Liver (tissue), 9 donors: Measurements from ENCODE around the gene DUSP10. TPM values are rescaled to one million over a fixed set of nuclear protein-coding genes. Genes with fewer than 3 reads are reported as not detected.

Experiments used
- DNase-seq: peaks from one replicate; pipeline ENCODE4 v3.0.0-alpha.2; 2017; ENCODE audit warnings: low spot score
- H3K27ac ChIP-seq, 2 donors: one replicate each; pipeline ENCODE4 v1.7.0; 2013; ENCODE audit warnings: inconsistent platforms in 2 of 2, low read length in 2 of 2, control low read depth in 1 of 2, low read depth in 1 of 2, mild to moderate bottlenecking in 1 of 2
- H3K27me3 ChIP-seq, 4 donors: one replicate each; pipeline versions ENCODE4 v1.6.1 to v1.7.0; 2013; ENCODE audit warnings: low read length in 3 of 4, inconsistent platforms in 1 of 4, mild to moderate bottlenecking in 1 of 4, moderate library complexity in 1 of 4; ENCODE audit not compliant: control insufficient read depth in 4 of 4, insufficient read depth in 4 of 4
- H3K36me3 ChIP-seq, 4 donors: one replicate each; pipeline versions ENCODE4 v1.6.1 to v1.7.0; 2013; ENCODE audit warnings: low read length in 3 of 4, mild to moderate bottlenecking in 3 of 4, low read depth in 1 of 4, moderate library complexity in 1 of 4; ENCODE audit not compliant: control insufficient read depth in 4 of 4, insufficient read depth in 3 of 4
- H3K4me1 ChIP-seq, 4 donors: one replicate each; pipeline versions ENCODE4 v1.6.1 to v1.7.0; 2013; ENCODE audit warnings: low read length in 3 of 4, mild to moderate bottlenecking in 3 of 4, moderate library complexity in 1 of 4; ENCODE audit not compliant: control insufficient read depth in 4 of 4, insufficient read depth in 4 of 4
- H3K4me3 ChIP-seq, 3 donors: one replicate each; pipeline versions ENCODE4 v1.6.1 to v1.7.0; 2013; ENCODE audit warnings: low read length in 3 of 3, control low read depth in 1 of 3, low read depth in 1 of 3, mild to moderate bottlenecking in 1 of 3
- H3K9ac ChIP-seq, 2 donors: one replicate each; pipeline ENCODE4 v1.7.0; 2013; ENCODE audit warnings: low read length in 2 of 2, mild to moderate bottlenecking in 2 of 2, moderate library complexity in 2 of 2, control low read depth in 1 of 2, low read depth in 1 of 2
- H3K9me3 ChIP-seq, 4 donors: one replicate each; pipeline versions ENCODE4 v1.6.1 to v1.7.0; 2013; ENCODE audit warnings: low read length in 3 of 4; ENCODE audit not compliant: control insufficient read depth in 4 of 4
- CTCF ChIP-seq: fragments of 150-350 bp; IDR thresholded peaks from 2 replicates; pipeline ENCODE4 v1.5.1; 2017; ENCODE audit warnings: improper control_type of control experiment, low read depth, low read length; ENCODE audit not compliant: missing input control
- EGR1 ChIP-seq, 2 donors: IDR thresholded peaks; 2 replicates each; pipeline ENCODE4 v1.6.1; 2016 to 2018; ENCODE audit warnings: antibody characterized with exemption in 2 of 2, low read depth in 2 of 2
- FOXA1 ChIP-seq: IDR thresholded peaks from 2 replicates; pipeline ENCODE4 v1.6.1; 2016; ENCODE audit warnings: antibody characterized with exemption
- GABPA ChIP-seq, 2 donors: IDR thresholded peaks in 1 of 2; conservative IDR thresholded peaks in 1 of 2; 2 replicates each; pipeline ENCODE4 v1.6.1; 2016; ENCODE audit warnings: antibody characterized with exemption in 2 of 2, mild to moderate bottlenecking in 1 of 2, moderate library complexity in 1 of 2
- HNF4A ChIP-seq, 2 donors: conservative IDR thresholded peaks; 2 replicates each; pipeline ENCODE4 v1.6.1; 2016; ENCODE audit warnings: antibody characterized with exemption in 2 of 2, mild to moderate bottlenecking in 2 of 2
- HNF4G ChIP-seq: IDR thresholded peaks from 2 replicates; pipeline ENCODE4 v1.6.1; 2016; ENCODE audit warnings: antibody characterized with exemption
- JUND ChIP-seq, 2 donors: IDR thresholded peaks; 2 replicates each; pipeline ENCODE4 v1.6.1; 2016; ENCODE audit warnings: antibody characterized with exemption in 2 of 2
- MAX ChIP-seq: IDR thresholded peaks from 2 replicates; pipeline ENCODE4 v1.6.1; 2016; ENCODE audit warnings: antibody characterized with exemption
- NR2F2 ChIP-seq: IDR thresholded peaks from 2 replicates; pipeline ENCODE4 v1.6.1; 2016; ENCODE audit warnings: antibody characterized with exemption
- RAD21 ChIP-seq, 2 donors: IDR thresholded peaks; 2 replicates each; pipeline ENCODE4 v1.6.1; 2016; ENCODE audit warnings: antibody characterized with exemption in 2 of 2, mild to moderate bottlenecking in 2 of 2
- REST ChIP-seq: IDR thresholded peaks from 2 replicates; pipeline ENCODE4 v1.6.1; 2016; ENCODE audit warnings: antibody characterized with exemption, mild to moderate bottlenecking
- RXRA ChIP-seq, 2 donors: IDR thresholded peaks; 2 replicates each; pipeline ENCODE4 v1.6.1; 2017 to 2018; ENCODE audit warnings: antibody characterized with exemption in 2 of 2, mild to moderate bottlenecking in 1 of 2
- SP1 ChIP-seq: IDR thresholded peaks from 2 replicates; pipeline ENCODE4 v1.6.1; 2018; ENCODE audit warnings: antibody characterized with exemption, mild to moderate bottlenecking
- TAF1 ChIP-seq: conservative IDR thresholded peaks from 2 replicates; pipeline ENCODE4 v1.6.1; 2016; ENCODE audit warnings: antibody characterized with exemption, mild to moderate bottlenecking
- YY1 ChIP-seq: IDR thresholded peaks from 2 replicates; pipeline ENCODE4 v1.6.1; 2016; ENCODE audit warnings: antibody characterized with exemption, mild to moderate bottlenecking
- WGBS: extraction: QIAGEN DNeasy Blood & Tissue Kit; methylation state at CpG from one replicate; pipeline ENCODE4 v1.1.7; 2013; 5-methylcytosine and 5-hydroxymethylcytosine counted together
- polyA plus RNA-seq, 2 donors: library from polyadenylated mRNA; stranded (reverse) in 1 of 2; unstranded in 1 of 2; fragments of 200-250 nt in 1 of 2; fragments of >200 nt in 1 of 2; fragmentation: Nextera tagmentation in 1 of 2; extraction: Ambion mirVana in 1 of 2; gene quantifications; one replicate each; pipeline versions ENCODE4 v1.2.1 to v1.2.3, GENCODE V29; 2013 to 2015
- total RNA-seq, 2 donors: library from RNA; depleted of rRNA; stranded (reverse); fragments of >200 nt; gene quantifications; one replicate each; pipeline ENCODE4 v1.2.3, GENCODE V29; 2014
- donor health status: healthy.
- donor health status: healthy.
- donor health status: healthy.
- donor health status: healthy.
- donor health status: healthy.

Gene DUSP10
- total and polyA plus RNA-seq, 4 donors: 6.7 to 15.4 (median 10.7) TPM

GRCh38 chr1:221762121-221762520, 20.2 kb upstream of the DUSP10 start:
- TF ChIP-seq FOXA1 (no peak), RXRA (IDR thresholded peaks at IDR 0.05) (no peak), TAF1 (no peak)
- DNase-seq: no peak
- 85% methylated on average over 2 of the region's 2 CpGs for WGBS
- no peaks in the 10 kb centered on the region for H3K9me3 ChIP-seq
- no peak overlapping the region for H3K9ac ChIP-seq
- H3K4me3 ChIP-seq: no peak overlapping the region
- H3K4me1 ChIP-seq: no peaks in the 10 kb centered on the region
- H3K27me3 ChIP-seq: no peaks in the 10 kb centered on the region
- no peak overlapping the region for H3K27ac ChIP-seq
- H3K36me3 ChIP-seq: no peaks in the 10 kb centered on the region

- H3K27ac ChIP-seq: no peak overlapping the region
- no peaks in the 10 kb centered on the region for H3K4me1 ChIP-seq
- no peak for DNase-seq
- H3K9ac ChIP-seq: no peak overlapping the region
- no peak overlapping the region for H3K4me3 ChIP-seq
- no peaks in the 10 kb centered on the region for H3K27me3 ChIP-seq
- no peak for TF ChIP-seq EGR1 (IDR thresholded peaks at IDR 0.05; ENCODE audit: low read depth in 2 of 2)
- no peak for TF ChIP-seq RXRA (IDR thresholded peaks at IDR 0.05)
- no peak for TF ChIP-seq REST
- TF ChIP-seq YY1: no peak
- no peak for TF ChIP-seq CTCF
- TF ChIP-seq HNF4A (conservative IDR thresholded peaks at IDR 0.05): no peak
- no peak for TF ChIP-seq SP1
- no peak for TF ChIP-seq RAD21 (IDR thresholded peaks at IDR 0.05)
- no peaks in the 10 kb centered on the region for H3K36me3 ChIP-seq
- H3K9me3 ChIP-seq: no peaks in the 10 kb centered on the region
- WGBS: 58% methylated on average over 4 of the region's 4 CpGs
Observed at GRCh38 chr1:221761354-221762002, 19.6 kb upstream of the DUSP10 start.

- no peaks in the 10 kb centered on the region for H3K9me3 ChIP-seq
- H3K4me3 ChIP-seq: no peak overlapping the region
- no peaks in the 10 kb centered on the region for H3K36me3 ChIP-seq
- DNase-seq: no peak
- no peaks in the 10 kb centered on the region for H3K27me3 ChIP-seq
- 87% methylated on average over 3 of the region's 3 CpGs for WGBS
- no peak overlapping the region for H3K27ac ChIP-seq
- H3K9ac ChIP-seq: no peak overlapping the region
- no peaks in the 10 kb centered on the region for H3K4me1 ChIP-seq
- TF ChIP-seq GABPA (IDR thresholded peaks at IDR 0.05 in 1 of 2, conservative IDR thresholded peaks at IDR 0.05 in 1 of 2) (no peak), FOXA1 (no peak), MAX (no peak), JUND (IDR thresholded peaks at IDR 0.05) (no peak), RAD21 (IDR thresholded peaks at IDR 0.05) (no peak), NR2F2 (no peak), HNF4G (no peak), TAF1 (no peak), HNF4A (conservative IDR thresholded peaks at IDR 0.05) (no peak), YY1 (no peak), REST (no peak), CTCF (no peak)
Observed at GRCh38 chr1:221760911-221761310, 19.0 kb upstream of the DUSP10 start.
